BJ (cell line): ENCODE measurements around the gene PPP1R13B. TPM values are rescaled to one million over a fixed set of nuclear protein-coding genes. Genes with fewer than 3 reads are reported as not detected.
A peak's percentile ranks its signal among the peaks of the same experiment; 100 is the strongest.
"Not testable (repeated sequence)": the region's sequence is repeated elsewhere in the genome, so short reads cannot be mapped to it uniquely, and the experiment has no call there.

Experiments used
- CTCF ChIA-PET: fragments of 350-600 bp; formaldehyde crosslinking; extraction: SDS; loops from one replicate; lab custom pipeline; 2021; ENCODE audit warnings: antibody characterized with exemption, inconsistent platforms; lab: Yijun Ruan, JAX
- POLR2A ChIA-PET: fragments of 300-600 bp; sonication (Branson Sonifier 250); formaldehyde crosslinking; extraction: SDS; loops from one replicate; lab custom pipeline; 2021; ENCODE audit warnings: antibody characterized with exemption; lab: Charles Lee
- DNase-seq: peaks from one replicate; pipeline ENCODE4 v3.0.0-alpha.2; 2011; ENCODE audit warnings: low read depth
- H3K27me3 ChIP-seq: 2 replicates; pipeline ENCODE4 v1.6.0; 2011; ENCODE audit warnings: low read length; ENCODE audit not compliant: control insufficient read depth, insufficient read depth
- H3K36me3 ChIP-seq: 2 replicates; pipeline ENCODE4 v1.5.1; 2011; ENCODE audit warnings: low read length; ENCODE audit not compliant: control insufficient read depth, insufficient read depth
- H3K4me3 ChIP-seq: 2 replicates; pipeline ENCODE4 v1.5.1; 2011; ENCODE audit warnings: low read depth, mild to moderate bottlenecking, control low read depth, low read length
- CTCF ChIP-seq: IDR thresholded peaks from 2 replicates; pipeline ENCODE4 v1.5.1; 2011; ENCODE audit warnings: low read depth, mild to moderate bottlenecking, control low read depth, inconsistent platforms, low read length, moderate library complexity; ENCODE audit not compliant: insufficient read depth
- polyA plus RNA-seq: library from polyadenylated mRNA; depleted of rRNA; stranded (reverse); fragments of >200 nt; gene quantifications from 2 replicates; pipeline ENCODE4 v1.2.3, GENCODE V29; 2011

The PPP1R13B gene
- polyA plus RNA-seq, 1 experiment, result 3.3 TPM

GRCh38 chr14:103806805-103807204 is 40.6 kb downstream of the PPP1R13B start:
- Histone ChIP-seq H3K27me3 (no peaks in the 10 kb centered on the region), H3K4me3 (no peak overlapping the region), H3K36me3 (no peaks in the 10 kb centered on the region)
- ChIA-PET POLR2A (no interaction called here), CTCF (interaction anchor here (0.5 to 6.9 kb wide), 8 partner anchors 9 to 297 kb away, joined by 3 to 79 read pairs (median 6); no protein-coding TSS in a partner anchor)
- no peak for TF ChIP-seq CTCF
- no peak for DNase-seq

- H3K27me3 ChIP-seq, result no peaks in the 10 kb centered on the region
- no peaks in the 10 kb centered on the region for H3K36me3 ChIP-seq
- TF ChIP-seq CTCF, result no peak
- CTCF ChIA-PET, result interaction anchor here (0.9 to 6.9 kb wide), 9 partner anchors 8 to 176 kb away, joined by 3 to 79 read pairs (median 5); a partner anchor contains a TSS
- DNase-seq, result no peak
- POLR2A ChIA-PET, result no interaction called here
- no peak overlapping the region for H3K4me3 ChIP-seq
Measured at GRCh38 chr14:103805708-103806107, 41.7 kb downstream of the PPP1R13B start.

- CTCF ChIA-PET, result interaction anchor here (0.9 to 6.9 kb wide), 3 partner anchors 12 to 178 kb away, joined by 4 to 79 read pairs (median 27); no protein-coding TSS in a partner anchor
- H3K27me3 ChIP-seq, result no peaks in the 10 kb centered on the region
- no peak overlapping the region for H3K4me3 ChIP-seq
- no peak for DNase-seq
- POLR2A ChIA-PET, result no interaction called here
- TF ChIP-seq CTCF, result no peak
- H3K36me3 ChIP-seq, result no peaks in the 10 kb centered on the region
Measured at GRCh38 chr14:103803661-103804060, 43.7 kb downstream of the PPP1R13B start.

- H3K36me3 ChIP-seq, result no peaks in the 10 kb centered on the region
- DNase-seq, result no peak
- H3K27me3 ChIP-seq, result no peaks in the 10 kb centered on the region
- H3K4me3 ChIP-seq, result no peak overlapping the region
- ChIA-PET CTCF (interaction anchor here (0.8 to 1.5 kb wide), 3 partner anchors 9 to 180 kb away, joined by 3 to 4 read pairs (median 3); no protein-coding TSS in a partner anchor), POLR2A (no interaction called here)
- TF ChIP-seq CTCF, result no peak
Measured at GRCh38 chr14:103802356-103802755, 45.0 kb downstream of the PPP1R13B start.

GRCh38 chr14:103801459-103801858 is 45.9 kb downstream of the PPP1R13B start:
- Histone ChIP-seq H3K36me3 (no peaks in the 10 kb centered on the region), H3K4me3 (no peak overlapping the region), H3K27me3 (no peaks in the 10 kb centered on the region)
- ChIA-PET CTCF (interaction anchor here (1.5 kb wide), 1 partner anchor 10 kb away, joined by 3 read pairs; no protein-coding TSS in a partner anchor), POLR2A (interaction anchor here (0.6 kb wide), 1 partner anchor 10 kb away, joined by 3 read pairs; no protein-coding TSS in a partner anchor)
- TF ChIP-seq CTCF, result no peak
- peak; percentile 41 for DNase-seq

- H3K27me3 ChIP-seq, DNase-seq, POLR2A ChIA-PET, H3K4me3 ChIP-seq, H3K36me3 ChIP-seq: not testable (repeated sequence)
- CTCF ChIA-PET, result interaction anchor here (1.5 kb wide), 1 partner anchor 10 kb away, joined by 4 read pairs; no protein-coding TSS in a partner anchor
Measured at GRCh38 chr14:103793192-103793591, 54.2 kb downstream of the PPP1R13B start.
